ENCODE results near the gene URI1. TPM values are rescaled to one million over a fixed set of nuclear protein-coding genes. Genes with fewer than 3 reads are reported as not detected.
"Not testable (repeated sequence)": the region's sequence is repeated elsewhere in the genome, so short reads cannot be mapped to it uniquely, and the experiment has no call there.

URI1 gene
- polyA plus RNA-seq, 1 donor (not counting 4 experiments of a cell fraction or from before 2014, with no cell fraction given) = 98.6 TPM

GRCh38 chr19:30043008-30043407, 101.0 kb downstream of the URI1 start:
- H3K79me2 ChIP-seq (ENCODE audit: control insufficient read depth, insufficient read depth, low read length); FAIRE-seq; H2AFZ ChIP-seq (ENCODE audit: control insufficient read depth, low read length); H3K4me2 ChIP-seq (ENCODE audit: control insufficient read depth, extremely low read depth, insufficient read depth, low read depth, low read length); H3K27ac ChIP-seq (ENCODE audit: control insufficient read depth, insufficient read depth, low read length); H3K36me3 ChIP-seq (ENCODE audit: control insufficient read depth in 2 of 2, extremely low read depth in 1 of 2, insufficient read depth in 2 of 2, low read length in 2 of 2); H3K4me3 ChIP-seq (ENCODE audit: control insufficient read depth in 2 of 3, extremely low read depth in 1 of 3, insufficient read depth in 2 of 3, low read depth in 1 of 3, low read length in 3 of 3); H3K9me1 ChIP-seq (ENCODE audit: control insufficient read depth, extremely low read depth, insufficient read depth, low read length); H4K20me1 ChIP-seq (ENCODE audit: control insufficient read depth, extremely low read depth, insufficient read depth, low read length); dilution Hi-C loops (cut with MboI; ENCODE audit: extremely low pct_ligation_motif_present, low sequenced_read_pairs); H3K9me3 ChIP-seq (ENCODE audit: control insufficient read depth, low read depth, low read length); H3K9ac ChIP-seq (ENCODE audit: control insufficient read depth, extremely low read depth, insufficient read depth, low read length); DNase-seq (ENCODE audit: low read depth, low spot score); H3K27me3 ChIP-seq (ENCODE audit: control insufficient read depth, extremely low read depth, insufficient read depth, low read length); H3K4me1 ChIP-seq (ENCODE audit: control insufficient read depth, extremely low read depth, insufficient read depth, low read length): not testable (repeated sequence)

- no peak overlapping the region for H3K9ac ChIP-seq (ENCODE audit: control insufficient read depth, extremely low read depth, insufficient read depth, low read length)
- H3K9me1 ChIP-seq (ENCODE audit: control insufficient read depth, extremely low read depth, insufficient read depth, low read length) = no peaks in the 10 kb centered on the region
- no peaks in the 10 kb centered on the region for H3K79me2 ChIP-seq (ENCODE audit: control insufficient read depth, insufficient read depth, low read length)
- H3K9me3 ChIP-seq (ENCODE audit: control insufficient read depth, low read depth, low read length) = no peaks in the 10 kb centered on the region
- H3K4me3 ChIP-seq (ENCODE audit: control insufficient read depth in 2 of 3, extremely low read depth in 1 of 3, insufficient read depth in 2 of 3, low read depth in 1 of 3, low read length in 3 of 3) = no peak overlapping the region
- H3K27me3 ChIP-seq (ENCODE audit: control insufficient read depth, extremely low read depth, insufficient read depth, low read length) = no peaks in the 10 kb centered on the region
- no peak overlapping the region for H3K4me2 ChIP-seq (ENCODE audit: control insufficient read depth, extremely low read depth, insufficient read depth, low read depth, low read length)
- DNase-seq (ENCODE audit: low read depth, low spot score) (no peak), FAIRE-seq (no peak)
- no peaks in the 10 kb centered on the region for H4K20me1 ChIP-seq (ENCODE audit: control insufficient read depth, extremely low read depth, insufficient read depth, low read length)
- dilution Hi-C loops (cut with MboI; ENCODE audit: extremely low pct_ligation_motif_present, low sequenced_read_pairs) = no loop called here
- no peak overlapping the region for H3K27ac ChIP-seq (ENCODE audit: control insufficient read depth, insufficient read depth, low read length)
- TF ChIP-seq EZH2 (IDR thresholded peaks at IDR 0.05; ENCODE audit: low read length) = no peak
- no peak for TF ChIP-seq CTCF (optimal IDR thresholded peaks at IDR 0.05 in 1 of 3, IDR thresholded peaks at IDR 0.05 in 1 of 3, conservative IDR thresholded peaks at IDR 0.05 in 1 of 3; ENCODE audit: extremely low read depth in 1 of 3, insufficient read depth in 2 of 3, low read length in 3 of 3)
- no peaks in the 10 kb centered on the region for H3K4me1 ChIP-seq (ENCODE audit: control insufficient read depth, extremely low read depth, insufficient read depth, low read length)
- no peak overlapping the region for H2AFZ ChIP-seq (ENCODE audit: control insufficient read depth, low read length)
- no peaks in the 10 kb centered on the region for H3K36me3 ChIP-seq (ENCODE audit: control insufficient read depth in 2 of 2, extremely low read depth in 1 of 2, insufficient read depth in 2 of 2, low read length in 2 of 2)
These were observed 102.5 kb downstream of the URI1 start for GRCh38 chr19:30044273-30045248.

All from keratinocyte (primary cell).